Right ventricle myocardium inferior (tissue), 1 donor: ENCODE results near the gene RNU1-1. TPM values are rescaled to one million over a fixed set of nuclear protein-coding genes. Genes with fewer than 3 reads are reported as not detected.
A peak's percentile ranks its signal among the peaks of the same experiment; 100 is the strongest.
"Not testable (repeated sequence)": the region's sequence is repeated elsewhere in the genome, so short reads cannot be mapped to it uniquely, and the experiment has no call there.

Experiments used
- ATAC-seq: fragments of 200-7000 bp; cut with Tn5 transposase; one replicate; pipeline ENCODE4 v1.9.1; 2020; ENCODE audit warnings: mild to moderate bottlenecking, moderate library complexity
- DNase-seq: peaks from one replicate; pipeline ENCODE4 v3.0.0; 2021; ENCODE audit errors: missing footprints
- intact Hi-C: fragments of 100-400 bp; cut with DNase I; formaldehyde crosslinking; loops from one replicate; pipeline ENCODE4 v1.11.0; 2022
- total RNA-seq: library from RNA; stranded (reverse); fragmentation: NEBNext Ultra II Directional; extraction: Animal tissue kit (Norgen Biotek cat#: 25700); gene quantifications from one replicate; pipeline ENCODE4 v1.2.1, GENCODE V29; 2021
- donor health status: DM: no; HTN: yes; CAD: no; lungs with severe emphysema.

RNU1-1 gene
- total RNA-seq, 1 donor from 2014 or later, result 4,572 TPM

- intact Hi-C loops, DNase-seq: not testable (repeated sequence)
- peak; percentile 28 for ATAC-seq
Observed at GRCh38 chr1:16475771-16476770, 38.0 kb downstream of the RNU1-1 start.

- intact Hi-C loops, ATAC-seq, DNase-seq: not testable (repeated sequence)
Observed at GRCh38 chr1:16474891-16475290, 39.2 kb downstream of the RNU1-1 start.

DNA sequence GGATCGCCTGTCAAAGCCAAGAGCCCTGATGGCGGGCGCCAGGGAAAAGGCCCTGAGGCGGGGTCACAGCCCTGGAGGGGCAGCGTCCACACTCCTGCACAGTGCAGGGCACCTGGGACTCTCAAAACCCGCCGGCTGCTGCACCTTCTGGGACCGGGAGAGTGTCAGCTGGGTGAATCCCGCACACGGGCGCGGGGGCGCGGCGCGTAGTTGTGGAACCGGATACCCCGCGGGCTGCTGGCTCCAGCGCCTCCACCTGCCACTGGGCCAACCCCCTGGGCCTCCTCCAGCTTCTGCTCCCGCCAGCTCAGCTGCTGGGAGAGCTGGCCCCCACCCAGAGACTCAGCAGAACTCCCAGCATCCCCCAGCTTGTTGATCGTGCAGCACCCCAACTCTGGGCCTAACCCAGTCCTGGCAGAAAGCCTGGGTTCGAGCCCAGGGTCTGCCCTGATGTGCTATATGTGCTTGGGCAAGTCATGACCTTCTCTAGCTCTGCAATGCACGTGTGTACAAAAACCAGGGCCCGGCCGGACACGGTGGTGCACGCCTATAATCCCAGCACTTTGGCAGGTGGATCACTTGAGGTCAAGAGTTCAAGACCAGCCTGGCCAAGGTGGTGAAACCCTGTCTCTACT, 39.8 kb downstream of the RNU1-1 start:
- DNase-seq (no peak), ATAC-seq (no peak)
- intact Hi-C loops, result no loop called here

DNA sequence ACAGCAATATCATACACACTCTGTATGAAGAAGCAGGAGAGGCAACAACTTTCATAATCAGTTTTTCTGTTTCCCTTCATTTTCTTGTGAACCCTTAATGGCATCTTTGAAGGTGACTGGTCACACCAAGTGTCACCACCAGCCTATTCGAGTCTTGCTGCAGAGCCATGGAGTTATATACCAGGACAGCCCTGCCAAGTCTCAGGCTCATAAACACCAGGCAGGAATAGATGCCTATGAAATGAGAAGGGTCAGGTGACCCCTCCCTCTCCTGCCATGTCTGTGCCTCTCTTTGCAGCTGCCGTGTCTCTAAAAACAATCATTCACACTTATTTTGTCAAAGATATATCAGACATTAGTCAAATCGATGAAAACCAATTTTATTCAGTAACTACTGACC, 45.5 kb downstream of the RNU1-1 start:
- intact Hi-C loops, result no loop called here
- no peak for DNase-seq
- ATAC-seq, result no peak

GRCh38 chr1:16464917-16465625, 49.0 kb downstream of the RNU1-1 start:
- DNase-seq (no peak), ATAC-seq (no peak)
- intact Hi-C loops, result no loop called here

Other genes starting within 250 kb of the RNU1-1 start
- 21.9 TPM for gene FBXO42, start 161.8 kb downstream of the RNU1-1 start, total RNA-seq
- gene SZRD1, start 147.0 kb downstream of the RNU1-1 start, total RNA-seq, result 108 TPM
- gene SPATA21, start 76.9 kb downstream of the RNU1-1 start, total RNA-seq, result not detected
- 17.7 TPM for gene NECAP2, start 73.6 kb downstream of the RNU1-1 start, total RNA-seq
- 12.4 TPM for gene NBPF1, start 99.3 kb upstream of the RNU1-1 start, total RNA-seq
- gene RNU1-3, start 152.7 kb upstream of the RNU1-1 start, total RNA-seq, result 4,572 TPM
- 4,572 TPM for gene RNU1-4, start 226.2 kb upstream of the RNU1-1 start, total RNA-seq